HEK293 (cell line): Measurements from ENCODE around the gene FGA.

Experiments used
- CTCF ChIA-PET: fragments of 350-600 bp; formaldehyde crosslinking; extraction: SDS; loops from one replicate; lab custom pipeline; 2021; ENCODE audit warnings: antibody characterized with exemption; lab: Yijun Ruan, JAX
- POLR2A ChIA-PET: fragments of 300-600 bp; formaldehyde crosslinking; extraction: SDS; loops from one replicate; lab custom pipeline; 2020; ENCODE audit warnings: antibody characterized with exemption, inconsistent platforms; lab: Yijun Ruan, JAX
- H3K27ac ChIP-seq: fragments of 200-500 bp; sonication (Bioruptor generic); 2 replicates; pipeline ENCODE4 v1.5.1; 2014; ENCODE audit warnings: low read depth, low read length, control low read depth, inconsistent platforms; ENCODE audit errors: extremely low read depth
- H3K36me3 ChIP-seq, 2 experiments: fragments of 200-500 bp in 1 of 2; sonication (Bioruptor generic) in 1 of 2; 1 replicate in 1 of 2; 2 replicates in 1 of 2; pipeline ENCODE4 v1.5.1; 2014 to 2017; ENCODE audit warnings: inconsistent platforms in 2 of 2, low read length in 2 of 2; ENCODE audit not compliant: control insufficient read depth in 2 of 2, insufficient read depth in 1 of 2
- H3K4me1 ChIP-seq: fragments of 200-500 bp; sonication (Bioruptor generic); 2 replicates; pipeline ENCODE4 v1.5.1; 2014; ENCODE audit warnings: mild to moderate bottlenecking, low read length, inconsistent platforms; ENCODE audit not compliant: control insufficient read depth, insufficient read depth
- H3K4me3 ChIP-seq: 2 replicates; pipeline ENCODE4 v1.5.1; 2011; ENCODE audit warnings: low read depth, mild to moderate bottlenecking, control low read depth, low read length, moderate library complexity
- H3K9me3 ChIP-seq: fragments of 200-500 bp; sonication (Bioruptor generic); 2 replicates; pipeline ENCODE4 v1.5.1; 2014; ENCODE audit warnings: low read depth, low read length, inconsistent platforms; ENCODE audit not compliant: control insufficient read depth, insufficient read depth
- MYNN ChIP-seq: fragments of 450-650 bp; formaldehyde crosslinking; IDR thresholded peaks from 2 replicates; pipeline ENCODE4 v1.5.1; 2016; ENCODE audit warnings: missing biosample characterization, missing genetic modification characterization, borderline replicate concordance
- RBAK ChIP-seq: fragments of 450-650 bp; formaldehyde crosslinking; IDR thresholded peaks from 2 replicates; pipeline ENCODE4 v1.5.1; 2016; ENCODE audit warnings: missing biosample characterization, missing genetic modification characterization
- ZFP69B ChIP-seq: fragments of 450-650 bp; formaldehyde crosslinking; IDR thresholded peaks from 2 replicates; pipeline ENCODE4 v1.5.1; 2016; ENCODE audit warnings: missing biosample characterization, missing genetic modification characterization
- ZNF140 ChIP-seq: fragments of 450-650 bp; formaldehyde crosslinking; IDR thresholded peaks from 2 replicates; pipeline ENCODE4 v1.5.1; 2016; ENCODE audit warnings: missing biosample characterization, missing genetic modification characterization
- ZNF174 ChIP-seq: fragments of 450-650 bp; formaldehyde crosslinking; IDR thresholded peaks from 2 replicates; pipeline ENCODE4 v1.5.0; 2017; ENCODE audit warnings: missing biosample characterization, mild to moderate bottlenecking, missing genetic modification characterization
- ZNF214 ChIP-seq: fragments of 450-650 bp; formaldehyde crosslinking; IDR thresholded peaks from 2 replicates; pipeline ENCODE4 v1.5.1; 2017; ENCODE audit warnings: missing biosample characterization, mild to moderate bottlenecking, missing genetic modification characterization, borderline replicate concordance
- ZNF514 ChIP-seq: fragments of 450-650 bp; formaldehyde crosslinking; IDR thresholded peaks from 2 replicates; pipeline ENCODE4 v1.5.1; 2016; ENCODE audit warnings: missing biosample characterization, missing genetic modification characterization
- ZNF610 ChIP-seq: fragments of 450-650 bp; formaldehyde crosslinking; IDR thresholded peaks from 2 replicates; pipeline ENCODE4 v1.5.1; 2016; ENCODE audit warnings: missing biosample characterization, missing genetic modification characterization, borderline replicate concordance
- ZNF654 ChIP-seq: fragments of 450-650 bp; formaldehyde crosslinking; IDR thresholded peaks from 2 replicates; pipeline ENCODE4 v1.5.1; 2016; ENCODE audit warnings: low read depth, missing biosample characterization, missing genetic modification characterization
- ZNF701 ChIP-seq: fragments of 450-650 bp; formaldehyde crosslinking; IDR thresholded peaks from 2 replicates; pipeline ENCODE4 v1.5.1; 2016; ENCODE audit warnings: missing biosample characterization, missing genetic modification characterization
- TF ChIP-seq, protein P1 (sequence below): fragments of 450-650 bp; formaldehyde crosslinking; IDR thresholded peaks from 2 replicates; pipeline ENCODE4 v1.5.1; 2016; ENCODE audit warnings: missing biosample characterization, missing genetic modification characterization, borderline replicate concordance
- TF ChIP-seq, protein P2 (sequence below): fragments of 450-650 bp; formaldehyde crosslinking; IDR thresholded peaks from 2 replicates; pipeline ENCODE4 v1.5.1; 2016; ENCODE audit warnings: missing biosample characterization, missing genetic modification characterization
- TF ChIP-seq, protein P3 (sequence below): fragments of 450-650 bp; formaldehyde crosslinking; IDR thresholded peaks from 2 replicates; pipeline ENCODE4 v1.5.1; 2017; ENCODE audit warnings: missing biosample characterization, missing genetic modification characterization
- TF ChIP-seq, protein P4 (sequence below): fragments of 450-650 bp; IDR thresholded peaks from 2 replicates; pipeline ENCODE4 v1.5.1; 2018; ENCODE audit warnings: missing biosample characterization, missing genetic modification characterization
- TF ChIP-seq, protein P5 (sequence below): fragments of 450-650 bp; formaldehyde crosslinking; IDR thresholded peaks from 2 replicates; pipeline ENCODE4 v1.5.1; 2016; ENCODE audit warnings: missing biosample characterization, missing genetic modification characterization, borderline replicate concordance
- TF ChIP-seq, protein P6 (sequence below): fragments of 450-650 bp; formaldehyde crosslinking; IDR thresholded peaks from 2 replicates; pipeline ENCODE4 v1.5.1; 2017; ENCODE audit warnings: missing biosample characterization, missing genetic modification characterization

FGA gene

DNA sequence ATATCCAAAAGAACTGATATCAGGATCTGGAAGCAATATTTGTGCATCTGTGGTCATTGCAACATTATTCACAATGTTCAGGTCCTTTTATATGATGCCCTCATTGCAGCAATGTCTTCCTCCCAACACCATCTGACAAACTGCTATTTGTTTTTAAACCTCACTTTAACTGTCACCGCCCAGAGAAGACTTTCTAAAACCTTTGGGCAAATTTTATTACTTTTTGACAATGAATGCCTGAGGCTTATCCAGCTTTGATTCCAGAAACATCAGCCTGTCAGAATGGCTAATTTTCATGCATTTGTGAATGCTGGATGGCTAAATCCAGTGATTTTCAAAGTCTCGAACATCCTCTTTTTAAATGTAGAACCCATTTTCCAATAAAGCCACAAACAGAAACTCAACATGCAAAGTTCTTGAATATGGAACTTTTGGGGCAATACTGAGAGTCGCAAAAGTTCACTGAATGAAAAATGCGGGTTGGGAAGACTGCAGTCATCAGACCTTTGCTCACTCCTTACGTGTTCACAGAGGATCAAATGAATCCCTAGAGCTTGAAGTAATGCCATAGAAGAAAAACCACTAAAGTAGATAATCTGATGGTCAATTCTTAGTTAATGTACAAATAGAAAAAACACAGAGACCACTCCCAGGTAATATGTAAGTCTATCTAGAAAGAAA is 17.2 kb downstream of the FGA start:
- POLR2A ChIA-PET: no interaction called here
- CTCF ChIA-PET: no interaction called here

More for the DNA sequence above, 17.2 kb downstream of the FGA start:
- H3K36me3 ChIP-seq: no peaks in the 10 kb centered on the region
- TF ChIP-seq, protein P1, sequence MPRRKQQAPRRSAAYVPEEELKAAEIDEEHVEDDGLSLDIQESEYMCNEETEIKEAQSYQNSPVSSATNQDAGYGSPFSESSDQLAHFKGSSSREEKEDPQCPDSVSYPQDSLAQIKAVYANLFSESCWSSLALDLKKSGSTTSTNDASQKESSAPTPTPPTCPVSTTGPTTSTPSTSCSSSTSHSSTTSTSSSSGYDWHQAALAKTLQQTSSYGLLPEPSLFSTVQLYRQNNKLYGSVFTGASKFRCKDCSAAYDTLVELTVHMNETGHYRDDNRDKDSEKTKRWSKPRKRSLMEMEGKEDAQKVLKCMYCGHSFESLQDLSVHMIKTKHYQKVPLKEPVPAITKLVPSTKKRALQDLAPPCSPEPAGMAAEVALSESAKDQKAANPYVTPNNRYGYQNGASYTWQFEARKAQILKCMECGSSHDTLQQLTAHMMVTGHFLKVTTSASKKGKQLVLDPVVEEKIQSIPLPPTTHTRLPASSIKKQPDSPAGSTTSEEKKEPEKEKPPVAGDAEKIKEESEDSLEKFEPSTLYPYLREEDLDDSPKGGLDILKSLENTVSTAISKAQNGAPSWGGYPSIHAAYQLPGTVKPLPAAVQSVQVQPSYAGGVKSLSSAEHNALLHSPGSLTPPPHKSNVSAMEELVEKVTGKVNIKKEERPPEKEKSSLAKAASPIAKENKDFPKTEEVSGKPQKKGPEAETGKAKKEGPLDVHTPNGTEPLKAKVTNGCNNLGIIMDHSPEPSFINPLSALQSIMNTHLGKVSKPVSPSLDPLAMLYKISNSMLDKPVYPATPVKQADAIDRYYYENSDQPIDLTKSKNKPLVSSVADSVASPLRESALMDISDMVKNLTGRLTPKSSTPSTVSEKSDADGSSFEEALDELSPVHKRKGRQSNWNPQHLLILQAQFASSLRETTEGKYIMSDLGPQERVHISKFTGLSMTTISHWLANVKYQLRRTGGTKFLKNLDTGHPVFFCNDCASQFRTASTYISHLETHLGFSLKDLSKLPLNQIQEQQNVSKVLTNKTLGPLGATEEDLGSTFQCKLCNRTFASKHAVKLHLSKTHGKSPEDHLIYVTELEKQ (tag by site-specific recombination): no peak
- TF ChIP-seq ZNF140 (tag by site-specific recombination) (no peak), ZNF514 (tag by site-specific recombination) (no peak), RBAK (tag by site-specific recombination) (no peak), ZNF654 (no peak), ZNF214 (tag by site-specific recombination) (no peak), MYNN (tag by site-specific recombination) (no peak), ZFP69B (tag by site-specific recombination) (no peak), ZNF174 (tag by site-specific recombination) (no peak), ZNF610 (tag by site-specific recombination) (no peak), ZNF701 (tag by site-specific recombination) (no peak)
- TF ChIP-seq, protein P2, sequence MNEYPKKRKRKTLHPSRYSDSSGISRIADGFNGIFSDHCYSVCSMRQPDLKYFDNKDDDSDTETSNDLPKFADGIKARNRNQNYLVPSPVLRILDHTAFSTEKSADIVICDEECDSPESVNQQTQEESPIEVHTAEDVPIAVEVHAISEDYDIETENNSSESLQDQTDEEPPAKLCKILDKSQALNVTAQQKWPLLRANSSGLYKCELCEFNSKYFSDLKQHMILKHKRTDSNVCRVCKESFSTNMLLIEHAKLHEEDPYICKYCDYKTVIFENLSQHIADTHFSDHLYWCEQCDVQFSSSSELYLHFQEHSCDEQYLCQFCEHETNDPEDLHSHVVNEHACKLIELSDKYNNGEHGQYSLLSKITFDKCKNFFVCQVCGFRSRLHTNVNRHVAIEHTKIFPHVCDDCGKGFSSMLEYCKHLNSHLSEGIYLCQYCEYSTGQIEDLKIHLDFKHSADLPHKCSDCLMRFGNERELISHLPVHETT (tag by site-specific recombination): no peak
- TF ChIP-seq, protein P3, sequence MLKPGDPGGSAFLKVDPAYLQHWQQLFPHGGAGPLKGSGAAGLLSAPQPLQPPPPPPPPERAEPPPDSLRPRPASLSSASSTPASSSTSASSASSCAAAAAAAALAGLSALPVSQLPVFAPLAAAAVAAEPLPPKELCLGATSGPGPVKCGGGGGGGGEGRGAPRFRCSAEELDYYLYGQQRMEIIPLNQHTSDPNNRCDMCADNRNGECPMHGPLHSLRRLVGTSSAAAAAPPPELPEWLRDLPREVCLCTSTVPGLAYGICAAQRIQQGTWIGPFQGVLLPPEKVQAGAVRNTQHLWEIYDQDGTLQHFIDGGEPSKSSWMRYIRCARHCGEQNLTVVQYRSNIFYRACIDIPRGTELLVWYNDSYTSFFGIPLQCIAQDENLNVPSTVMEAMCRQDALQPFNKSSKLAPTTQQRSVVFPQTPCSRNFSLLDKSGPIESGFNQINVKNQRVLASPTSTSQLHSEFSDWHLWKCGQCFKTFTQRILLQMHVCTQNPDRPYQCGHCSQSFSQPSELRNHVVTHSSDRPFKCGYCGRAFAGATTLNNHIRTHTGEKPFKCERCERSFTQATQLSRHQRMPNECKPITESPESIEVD (tag by site-specific recombination): no peak
- TF ChIP-seq, protein P4, sequence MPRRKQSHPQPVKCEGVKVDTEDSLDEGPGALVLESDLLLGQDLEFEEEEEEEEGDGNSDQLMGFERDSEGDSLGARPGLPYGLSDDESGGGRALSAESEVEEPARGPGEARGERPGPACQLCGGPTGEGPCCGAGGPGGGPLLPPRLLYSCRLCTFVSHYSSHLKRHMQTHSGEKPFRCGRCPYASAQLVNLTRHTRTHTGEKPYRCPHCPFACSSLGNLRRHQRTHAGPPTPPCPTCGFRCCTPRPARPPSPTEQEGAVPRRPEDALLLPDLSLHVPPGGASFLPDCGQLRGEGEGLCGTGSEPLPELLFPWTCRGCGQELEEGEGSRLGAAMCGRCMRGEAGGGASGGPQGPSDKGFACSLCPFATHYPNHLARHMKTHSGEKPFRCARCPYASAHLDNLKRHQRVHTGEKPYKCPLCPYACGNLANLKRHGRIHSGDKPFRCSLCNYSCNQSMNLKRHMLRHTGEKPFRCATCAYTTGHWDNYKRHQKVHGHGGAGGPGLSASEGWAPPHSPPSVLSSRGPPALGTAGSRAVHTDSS (tag by site-specific recombination): no peak
- TF ChIP-seq, protein P5, sequence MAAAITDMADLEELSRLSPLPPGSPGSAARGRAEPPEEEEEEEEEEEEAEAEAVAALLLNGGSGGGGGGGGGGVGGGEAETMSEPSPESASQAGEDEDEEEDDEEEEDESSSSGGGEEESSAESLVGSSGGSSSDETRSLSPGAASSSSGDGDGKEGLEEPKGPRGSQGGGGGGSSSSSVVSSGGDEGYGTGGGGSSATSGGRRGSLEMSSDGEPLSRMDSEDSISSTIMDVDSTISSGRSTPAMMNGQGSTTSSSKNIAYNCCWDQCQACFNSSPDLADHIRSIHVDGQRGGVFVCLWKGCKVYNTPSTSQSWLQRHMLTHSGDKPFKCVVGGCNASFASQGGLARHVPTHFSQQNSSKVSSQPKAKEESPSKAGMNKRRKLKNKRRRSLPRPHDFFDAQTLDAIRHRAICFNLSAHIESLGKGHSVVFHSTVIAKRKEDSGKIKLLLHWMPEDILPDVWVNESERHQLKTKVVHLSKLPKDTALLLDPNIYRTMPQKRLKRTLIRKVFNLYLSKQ (tag by site-specific recombination): no peak
- TF ChIP-seq, protein P6, sequence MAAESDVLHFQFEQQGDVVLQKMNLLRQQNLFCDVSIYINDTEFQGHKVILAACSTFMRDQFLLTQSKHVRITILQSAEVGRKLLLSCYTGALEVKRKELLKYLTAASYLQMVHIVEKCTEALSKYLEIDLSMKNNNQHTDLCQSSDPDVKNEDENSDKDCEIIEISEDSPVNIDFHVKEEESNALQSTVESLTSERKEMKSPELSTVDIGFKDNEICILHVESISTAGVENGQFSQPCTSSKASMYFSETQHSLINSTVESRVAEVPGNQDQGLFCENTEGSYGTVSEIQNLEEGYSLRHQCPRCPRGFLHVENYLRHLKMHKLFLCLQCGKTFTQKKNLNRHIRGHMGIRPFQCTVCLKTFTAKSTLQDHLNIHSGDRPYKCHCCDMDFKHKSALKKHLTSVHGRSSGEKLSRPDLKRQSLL (tag by site-specific recombination): no peak
- no peaks in the 10 kb centered on the region for H3K4me1 ChIP-seq
- no peak overlapping the region for H3K27ac ChIP-seq
- H3K4me3 ChIP-seq: no peak overlapping the region
- H3K9me3 ChIP-seq: no peaks in the 10 kb centered on the region
